SU-DHL-6 (cell line): ENCODE data around the gene SV2A.

Experiments
- H2AFZ ChIP-seq: fragments of 200-600 bp; sonication (generic); 2 replicates; pipeline ENCODE4 v1.6.1; 2014; ENCODE audit warnings: low read depth, mild to moderate bottlenecking, moderate library complexity, mixed read lengths, antibody characterized with exemption, low read length; ENCODE audit not compliant: severe bottlenecking
- H3F3A ChIP-seq: fragments of 200-600 bp; shearing (Covaris generic); 2 replicates; pipeline ENCODE4 v1.6.0; 2016; ENCODE audit warnings: antibody characterized with exemption, mild to moderate bottlenecking; ENCODE audit not compliant: insufficient read depth
- H3K27ac ChIP-seq: fragments of 200-600 bp; sonication (generic); 2 replicates; pipeline ENCODE4 v1.5.1; 2016; ENCODE audit warnings: low read depth, mild to moderate bottlenecking, low read length, moderate library complexity, mixed read lengths
- H3K27me3 ChIP-seq: fragments of 200-600 bp; sonication (generic), shearing (Covaris generic); 2 replicates; pipeline ENCODE4 v1.6.0; 2014; ENCODE audit warnings: mild to moderate bottlenecking, low read length
- H3K36me3 ChIP-seq: fragments of 200-600 bp; sonication (generic); 2 replicates; pipeline ENCODE4 v1.6.1; 2014; ENCODE audit warnings: mild to moderate bottlenecking, low read length, mixed read lengths
- H3K4me2 ChIP-seq: fragments of 300-600, 200-600 bp; shearing (Covaris generic), sonication (generic); 2 replicates; pipeline ENCODE4 v1.6.0; 2014; ENCODE audit warnings: low read length, low read depth, mild to moderate bottlenecking; ENCODE audit not compliant: poor library complexity, severe bottlenecking
- H3K4me3 ChIP-seq: fragments of 200-600 bp; sonication (generic); 2 replicates; pipeline ENCODE4 v1.5.1; 2014; ENCODE audit warnings: antibody characterized with exemption, low read length, mild to moderate bottlenecking, mixed read lengths; ENCODE audit not compliant: insufficient read depth, poor library complexity, severe bottlenecking
- H3K79me2 ChIP-seq: fragments of 200-600 bp; sonication (generic); 2 replicates; pipeline ENCODE4 v1.6.1; 2014; ENCODE audit warnings: mild to moderate bottlenecking, low read length, moderate library complexity; ENCODE audit not compliant: insufficient read depth
- H3K9ac ChIP-seq: fragments of 200-600 bp; sonication (generic); 2 replicates; pipeline ENCODE4 v1.7.0; 2014; ENCODE audit warnings: mild to moderate bottlenecking, low read length
- H3K9me2 ChIP-seq: fragments of 200-600 bp; sonication (generic); replicated peaks from 2 replicates; pipeline ENCODE4 v1.6.1; 2014; ENCODE audit warnings: low read length; ENCODE audit not compliant: insufficient read depth
- H3K9me3 ChIP-seq: fragments of 200-600 bp; sonication (generic); 2 replicates; pipeline ENCODE4 v1.6.1; 2014; ENCODE audit warnings: low read length, mixed read lengths; ENCODE audit not compliant: insufficient read depth
- H4K20me1 ChIP-seq: fragments of 200-600 bp; sonication (generic); 2 replicates; pipeline ENCODE4 v1.6.1; 2014; ENCODE audit warnings: low read depth, mild to moderate bottlenecking, antibody characterized with exemption, low read length, moderate library complexity, mixed read lengths
- CTCF ChIP-seq: fragments of 200-600 bp; sonication (generic); IDR thresholded peaks from one replicate; pipeline ENCODE4 v1.5.1; 2017; ENCODE audit warnings: antibody characterized with exemption, mild to moderate bottlenecking, low read length, moderate library complexity; ENCODE audit not compliant: insufficient read depth, poor library complexity, severe bottlenecking
- EZH2phosphoT487 ChIP-seq: fragments of 200-600 bp; sonication (generic), shearing (Covaris generic); conservative IDR thresholded peaks from 2 replicates; pipeline ENCODE4 v1.6.1; 2018; ENCODE audit warnings: mild to moderate bottlenecking, antibody characterized with exemption, low read length, moderate library complexity, mixed read lengths

The SV2A gene

GRCh38 chr1:149916898-149917252, 769 bp downstream of the SV2A start:
- Histone ChIP-seq H3K4me3 (no peak overlapping the region), H3F3A (0 out of 2 replicates have a peak, but pooled peaks cover 3% of the 10 kb centered on the region), H4K20me1 (no peaks in the 10 kb centered on the region), H3K9ac (no peak overlapping the region), H3K4me2 (no peak overlapping the region), H3K27me3 (no peaks in the 10 kb centered on the region), H3K9me2 (no peaks in the 10 kb centered on the region), H3K27ac (no peak overlapping the region), H3K79me2 (no peaks in the 10 kb centered on the region), H3K9me3 (no peaks in the 10 kb centered on the region), H3K36me3 (no peaks in the 10 kb centered on the region), H2AFZ (no peak overlapping the region)
- TF ChIP-seq CTCF (no peak), EZH2phosphoT487 (no peak)

- no peak overlapping the region for H3K4me2 ChIP-seq
- H3K4me3 ChIP-seq, result no peak overlapping the region
- TF ChIP-seq CTCF (no peak), EZH2phosphoT487 (no peak)
Measured at GRCh38 chr1:149916193-149916897, 1.3 kb downstream of the SV2A start.

GRCh38 chr1:149915429-149916192, 2.0 kb downstream of the SV2A start:
- no peaks in the 10 kb centered on the region for H3K36me3 ChIP-seq
- no peak overlapping the region for H3K4me3 ChIP-seq
- H3K4me2 ChIP-seq, result no peak overlapping the region
- no peak overlapping the region for H2AFZ ChIP-seq
- no peaks in the 10 kb centered on the region for H3K9me3 ChIP-seq
- no peaks in the 10 kb centered on the region for H4K20me1 ChIP-seq
- H3F3A ChIP-seq, result 0 out of 2 replicates have a peak, but pooled peaks cover 3% of the 10 kb centered on the region
- no peaks in the 10 kb centered on the region for H3K27me3 ChIP-seq
- H3K9me2 ChIP-seq, result no peaks in the 10 kb centered on the region
- H3K79me2 ChIP-seq, result no peaks in the 10 kb centered on the region
- TF ChIP-seq EZH2phosphoT487 (no peak), CTCF (no peak)
- no peak overlapping the region for H3K9ac ChIP-seq
- no peak overlapping the region for H3K27ac ChIP-seq

More at GRCh38 chr1:149916193-149916897, 1.3 kb downstream of the SV2A start:
- H3K79me2 ChIP-seq, result no peaks in the 10 kb centered on the region
- H3F3A ChIP-seq, result 0 out of 2 replicates have a peak, but pooled peaks cover 3% of the 10 kb centered on the region
- H3K27me3 ChIP-seq, result no peaks in the 10 kb centered on the region
- H3K9me2 ChIP-seq, result no peaks in the 10 kb centered on the region
- H3K9ac ChIP-seq, result no peak overlapping the region
- H3K27ac ChIP-seq, result no peak overlapping the region
- H3K9me3 ChIP-seq, result no peaks in the 10 kb centered on the region
- H4K20me1 ChIP-seq, result no peaks in the 10 kb centered on the region
- no peaks in the 10 kb centered on the region for H3K36me3 ChIP-seq
- H2AFZ ChIP-seq, result no peak overlapping the region
